Hypothalamus (tissue), 51 donors: Measurements from ENCODE around the gene DYRK1B.

Experiments used
- DNase-seq, 51 donors: peaks; one replicate each; lab custom pipeline; 2025; lab: John Stamatoyannopoulos, UW

Gene DYRK1B

DNA sequence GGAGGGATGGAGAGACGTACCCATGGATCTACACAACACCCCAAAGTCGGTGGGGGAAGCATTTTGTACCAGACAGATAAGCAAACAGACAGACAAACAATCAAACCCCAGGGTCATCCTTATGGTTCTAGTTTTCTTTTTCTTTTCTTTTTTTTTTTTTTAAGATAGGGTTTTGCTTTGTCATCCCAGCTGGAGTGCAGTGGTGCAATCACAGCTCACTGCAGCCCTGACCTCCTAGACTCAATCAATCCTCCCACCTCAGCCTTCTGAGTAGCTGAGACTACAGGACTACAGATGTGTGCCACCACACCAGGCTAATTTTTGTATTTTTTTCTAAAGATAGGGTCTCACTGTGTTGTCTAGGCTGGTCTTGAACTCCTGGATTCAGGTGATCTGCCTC is 30.2 kb upstream of the DYRK1B start:
- DNase-seq: no peak

DNA sequence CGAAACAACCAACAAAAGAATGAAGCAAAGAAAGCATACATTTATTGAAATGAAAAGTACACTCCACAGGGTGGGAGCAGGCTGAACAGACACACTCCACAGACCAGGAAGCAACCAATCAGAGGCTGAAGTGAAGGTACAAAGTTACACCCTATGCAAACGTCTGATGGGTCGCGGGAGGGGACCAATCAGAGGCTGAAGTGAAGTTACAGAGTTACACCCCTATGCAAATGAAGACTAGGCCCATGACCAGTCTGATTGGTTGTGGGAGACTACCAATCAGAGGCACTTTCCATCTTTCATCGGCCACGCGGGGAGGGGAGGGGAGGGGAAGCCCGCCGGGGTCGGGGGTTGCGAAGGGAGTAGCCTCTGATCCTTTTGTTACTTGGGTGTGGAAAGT is 24.6 kb upstream of the DYRK1B start:
- peak in 6 of 51 donors; percentile 11 to 52 (median 27) for DNase-seq

DNA sequence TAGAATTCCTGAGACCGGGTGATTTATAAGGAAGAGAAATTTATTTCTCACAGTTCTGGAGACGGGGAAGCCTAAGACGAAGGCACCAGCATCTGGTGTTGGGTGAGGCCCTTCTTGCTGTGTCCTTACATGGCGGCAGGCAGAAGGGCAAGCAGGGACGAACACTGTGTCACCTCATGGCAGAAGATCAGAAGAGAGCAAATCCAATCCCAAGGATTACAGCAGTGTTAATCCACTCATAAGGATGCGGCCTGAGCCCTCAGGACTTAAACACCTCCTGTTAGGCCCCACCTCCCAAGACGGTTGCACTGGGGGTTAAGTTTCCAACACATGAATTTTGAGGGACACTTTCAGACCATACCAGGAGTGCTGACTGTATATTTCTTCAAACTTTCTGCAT is 18.9 kb upstream of the DYRK1B start:
- DNase-seq: no peak

DNA sequence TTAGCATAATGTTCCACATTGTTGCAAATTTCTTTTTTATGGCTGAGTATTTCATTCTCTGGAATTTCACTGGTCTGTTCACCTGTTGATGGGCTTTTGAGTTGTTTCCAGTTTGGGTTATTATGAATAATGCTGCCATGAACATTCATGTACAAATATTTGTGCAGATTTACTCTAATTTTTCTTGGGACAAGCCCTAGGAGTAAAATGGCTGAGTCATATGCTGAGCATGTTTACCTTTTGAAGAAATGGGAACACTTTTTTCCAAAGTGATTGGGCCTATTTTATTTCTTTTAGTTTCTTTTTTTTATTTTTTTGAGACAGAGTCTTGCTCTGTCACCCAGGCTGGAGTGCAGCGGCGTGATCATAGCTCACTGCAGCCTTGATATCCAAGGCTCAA is 16.9 kb upstream of the DYRK1B start:
- DNase-seq: no peak

DNA sequence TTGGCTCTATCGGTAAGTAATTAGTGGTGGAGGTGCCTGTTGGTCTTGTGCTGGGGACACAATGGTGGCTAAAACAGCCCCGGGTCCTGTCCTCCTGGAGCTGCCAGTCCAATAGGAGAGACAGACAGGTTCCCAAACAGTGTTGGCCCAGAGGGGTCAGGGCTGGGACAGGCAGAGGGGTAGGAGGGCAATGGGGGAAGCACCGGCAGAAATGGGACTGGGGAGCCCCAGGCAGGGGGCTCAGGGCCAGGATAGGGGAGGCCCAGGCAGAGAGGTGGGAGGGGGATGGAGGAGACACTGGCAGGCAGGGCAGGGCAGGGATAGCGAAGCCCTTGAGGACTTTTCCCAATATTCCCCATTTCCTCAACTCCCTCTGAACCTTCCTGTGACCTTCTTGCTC is 14.4 kb upstream of the DYRK1B start:
- DNase-seq: no peak

DNA sequence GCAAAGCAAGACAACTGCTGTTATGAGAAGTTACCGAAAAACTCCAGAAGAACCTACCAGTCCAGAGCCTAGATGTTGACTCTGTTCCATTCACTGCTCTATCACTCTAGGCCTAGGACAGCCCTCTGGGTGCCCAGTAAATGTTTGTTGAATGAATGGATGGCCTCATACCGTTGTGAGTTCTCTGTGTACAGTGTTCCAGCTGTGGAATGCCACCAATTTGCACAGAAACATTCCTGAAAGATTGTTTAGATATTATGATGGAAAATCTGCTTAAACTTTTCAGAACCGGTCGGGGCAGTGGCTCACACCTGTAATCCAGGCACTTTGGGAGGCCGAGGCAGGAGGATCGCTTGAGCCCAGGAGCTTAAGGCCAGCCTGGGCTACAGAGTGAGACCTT is 13.6 kb upstream of the DYRK1B start:
- DNase-seq: no peak

DNA sequence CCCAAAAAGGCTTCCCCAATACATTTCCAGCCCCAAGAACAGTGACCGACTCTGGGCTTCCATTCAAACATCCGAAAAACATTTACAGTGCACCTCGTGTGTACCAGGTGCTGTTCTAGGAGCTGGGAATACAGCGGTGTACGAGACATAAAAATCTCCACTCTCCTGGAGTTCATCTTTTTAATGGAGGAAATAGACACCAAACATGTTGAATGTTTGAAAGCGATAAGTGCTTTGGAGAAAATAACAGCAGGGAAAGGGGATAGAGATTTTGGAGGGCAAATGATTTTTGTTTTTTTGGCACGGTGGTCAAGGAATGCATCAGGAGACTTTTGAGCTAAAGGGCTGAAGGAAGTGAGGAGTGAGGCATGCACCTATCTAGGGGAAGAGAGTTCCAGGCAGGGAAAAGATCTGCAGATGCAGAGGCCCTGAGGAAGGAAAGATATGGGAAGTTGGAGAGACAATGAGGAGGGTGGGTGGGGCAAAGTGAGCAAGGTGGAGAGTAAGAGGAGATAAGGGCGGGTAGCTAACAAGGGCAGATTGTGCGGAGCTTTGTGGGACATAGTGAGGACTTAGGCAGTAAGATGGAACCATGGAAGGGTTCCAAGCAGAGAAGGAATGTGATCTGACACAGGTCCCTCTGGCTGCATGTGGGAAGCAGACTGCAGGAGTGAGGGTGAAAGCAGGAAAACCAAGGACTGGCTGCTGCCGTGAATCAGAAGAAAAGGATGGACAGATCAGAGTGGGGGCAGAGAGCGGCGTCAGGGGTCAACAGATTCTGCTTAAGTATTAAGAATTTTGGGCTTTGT is 12.9 kb upstream of the DYRK1B start:
- DNase-seq: no peak

DNA sequence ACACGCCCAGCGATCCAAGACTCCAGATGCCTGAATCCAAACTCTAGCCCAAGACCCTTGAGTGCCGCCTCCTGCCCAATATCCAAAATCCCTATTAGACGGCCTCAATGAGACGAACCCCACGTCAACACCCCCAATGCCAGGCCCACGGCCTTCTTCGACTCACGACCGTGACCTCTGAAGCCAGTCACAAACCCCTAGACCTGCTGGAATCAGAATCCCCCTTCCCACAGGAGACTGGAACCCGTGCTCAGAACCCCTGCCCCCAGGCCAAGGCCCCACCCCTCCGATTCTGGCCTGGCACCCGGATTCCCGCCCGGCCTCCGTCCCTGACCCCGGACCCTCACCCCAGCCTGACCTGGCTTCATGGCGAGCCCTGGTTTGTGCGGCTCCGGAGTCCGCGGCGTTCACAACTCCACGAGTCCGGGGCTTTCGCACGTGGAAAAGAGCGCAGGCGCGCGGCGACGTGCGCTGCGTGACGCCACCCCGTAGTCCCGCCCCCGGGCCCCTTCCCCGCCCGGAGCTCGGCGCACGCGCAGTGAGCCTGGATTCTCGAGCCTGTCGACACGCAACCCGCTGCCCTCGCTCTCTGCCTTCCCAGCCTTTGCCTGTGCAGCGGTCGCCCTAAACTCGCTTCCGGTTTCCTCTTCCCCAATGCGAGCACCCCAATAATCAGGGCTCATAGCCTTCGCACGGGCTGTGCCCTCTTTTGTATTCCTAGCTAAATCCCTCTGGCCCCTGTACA is 12.1 kb upstream of the DYRK1B start, which contains the start of gene FBL:
Gene FBL, minus strand, starts transcription at position 447 of the 745 bp plus-strand sequence. Its CDS starts 79 bp downstream, at position 368.
- peak; percentile 51 to 97 (median 90) for DNase-seq

DNA sequence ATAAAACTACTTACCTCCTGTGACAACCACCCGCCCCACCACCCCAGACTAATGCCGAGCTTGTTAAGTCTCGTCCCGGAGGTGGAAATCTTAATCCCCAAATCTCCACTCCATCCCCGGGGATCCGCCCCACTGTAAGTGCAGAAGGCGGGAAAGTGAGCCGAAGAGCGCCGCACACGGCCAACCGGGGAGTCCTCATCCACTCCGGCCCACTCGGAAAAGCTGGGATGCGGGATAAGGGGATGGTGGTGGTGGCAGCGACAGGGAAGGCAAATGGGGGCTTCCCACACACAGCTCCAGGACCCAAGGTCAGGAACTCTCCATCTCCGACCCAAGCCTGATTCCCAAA is 11.6 kb upstream of the DYRK1B start:
- DNase-seq: peak in 3 of 51 donors; percentile 4 to 31 (median 19)

DNA sequence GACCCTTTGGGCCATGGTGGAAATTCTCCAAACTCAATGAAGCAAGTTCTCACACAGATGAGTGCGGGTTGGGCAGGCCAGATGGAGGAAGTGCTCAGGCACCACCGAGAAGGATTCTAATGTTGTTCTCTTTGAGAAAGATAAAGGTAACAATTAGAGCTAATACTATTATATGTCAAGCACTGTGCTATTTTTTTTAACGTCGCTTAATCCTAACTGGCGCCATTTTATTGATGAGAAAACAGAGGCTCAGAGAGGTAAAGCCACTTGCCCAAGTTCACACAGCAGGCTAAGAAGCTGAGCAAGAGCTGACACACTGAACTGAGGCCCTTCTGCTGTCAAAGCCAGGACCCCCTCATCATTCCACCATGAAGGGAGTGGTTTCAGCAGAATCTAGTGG is 11.2 kb upstream of the DYRK1B start:
- no peak for DNase-seq

DNA sequence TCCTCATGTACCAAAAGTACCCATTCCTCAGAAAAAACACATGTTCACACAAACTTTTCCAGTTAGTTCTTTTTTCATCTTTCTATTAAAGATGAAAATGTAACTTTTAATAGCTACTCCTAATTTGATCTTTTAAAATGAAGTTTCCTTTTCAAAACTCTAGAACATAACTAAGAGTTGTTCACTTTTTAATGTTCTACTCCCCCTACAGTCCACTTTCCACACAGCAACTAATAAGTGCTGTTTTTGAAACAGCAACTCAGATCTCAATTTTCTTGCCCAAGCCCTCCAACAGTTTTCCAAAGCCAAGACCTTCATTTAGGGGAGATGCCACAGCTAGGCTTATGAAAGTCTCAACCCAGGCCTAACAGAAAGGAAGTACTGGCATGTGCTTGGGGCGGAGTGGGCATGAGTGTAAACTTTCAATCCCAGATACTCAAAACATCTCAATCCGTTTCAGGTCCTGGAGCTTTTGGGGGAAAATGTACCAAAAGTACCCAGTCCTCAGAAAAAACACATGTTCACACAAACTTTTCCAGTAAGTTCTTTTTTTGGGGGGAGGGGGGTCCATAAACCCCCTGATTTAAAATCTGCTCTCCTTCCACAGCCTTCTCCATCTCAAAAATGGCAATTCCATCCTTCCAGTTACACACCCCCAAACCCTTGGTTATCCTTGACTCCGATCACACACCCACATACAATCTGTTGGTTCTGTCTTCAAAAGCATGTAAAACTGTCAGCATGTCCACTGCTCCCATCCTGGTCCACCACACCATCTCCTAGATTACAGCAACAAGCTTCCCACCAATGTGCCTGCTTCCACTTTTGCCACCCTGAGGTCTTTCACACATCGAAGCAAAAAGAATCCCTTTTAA is 10.2 kb upstream of the DYRK1B start:
- peak in 1 of 51 donors; percentile 1 for DNase-seq

DNA sequence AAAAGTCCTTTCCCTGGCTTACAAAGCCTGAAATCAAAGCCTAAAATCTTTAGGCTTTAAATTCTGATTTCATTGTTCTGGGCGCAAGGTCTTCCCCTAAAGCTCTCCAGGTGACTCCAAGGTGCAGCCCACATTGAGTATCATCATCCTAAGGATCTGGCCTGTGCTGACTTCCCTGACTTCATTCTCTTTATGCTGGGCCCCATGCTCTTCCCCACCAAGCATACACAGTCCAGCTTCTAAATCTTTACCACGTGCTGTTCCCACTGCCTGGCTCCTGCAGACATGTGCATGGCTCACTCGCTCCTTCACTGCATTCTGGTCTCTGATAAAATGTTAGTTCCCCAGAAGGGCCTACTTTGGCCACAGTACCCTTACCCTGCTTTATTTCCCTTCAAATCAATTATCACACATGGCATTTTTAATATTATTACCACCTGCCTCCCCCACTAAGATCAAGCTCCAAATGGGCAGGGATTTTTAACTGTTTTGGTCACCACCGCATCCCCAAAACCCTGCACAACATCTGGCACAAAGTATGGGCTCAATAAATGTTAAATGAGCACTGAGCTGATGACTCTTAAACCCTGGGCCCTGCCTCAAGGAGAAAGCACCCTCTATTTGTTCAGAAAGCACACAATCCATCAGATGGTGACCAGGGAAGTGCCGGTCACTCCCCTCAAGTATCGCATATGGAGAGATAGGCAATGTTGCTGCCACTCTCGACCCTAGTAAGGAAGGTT is 8.9 kb upstream of the DYRK1B start:
- DNase-seq: no peak

DNA sequence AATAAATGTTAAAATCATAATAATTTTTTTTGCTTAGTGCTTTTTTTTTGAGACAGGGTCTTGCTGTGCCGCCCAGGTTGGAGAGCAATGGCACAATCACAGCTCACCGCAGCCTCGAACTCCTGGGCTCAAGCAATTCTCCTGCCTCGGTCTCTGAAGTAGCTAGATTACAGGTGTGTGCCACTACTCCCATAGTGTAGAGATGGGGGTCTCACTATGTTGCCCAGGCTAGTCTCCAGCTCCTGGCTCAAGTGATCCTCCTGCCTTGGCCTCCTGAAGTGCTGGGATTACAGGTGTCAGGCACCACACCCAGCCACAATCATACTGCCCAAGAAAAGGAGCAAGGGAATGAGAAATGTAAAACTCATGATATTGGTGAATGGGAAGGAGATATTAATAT is 7.1 kb upstream of the DYRK1B start:
- DNase-seq: no peak

DNA sequence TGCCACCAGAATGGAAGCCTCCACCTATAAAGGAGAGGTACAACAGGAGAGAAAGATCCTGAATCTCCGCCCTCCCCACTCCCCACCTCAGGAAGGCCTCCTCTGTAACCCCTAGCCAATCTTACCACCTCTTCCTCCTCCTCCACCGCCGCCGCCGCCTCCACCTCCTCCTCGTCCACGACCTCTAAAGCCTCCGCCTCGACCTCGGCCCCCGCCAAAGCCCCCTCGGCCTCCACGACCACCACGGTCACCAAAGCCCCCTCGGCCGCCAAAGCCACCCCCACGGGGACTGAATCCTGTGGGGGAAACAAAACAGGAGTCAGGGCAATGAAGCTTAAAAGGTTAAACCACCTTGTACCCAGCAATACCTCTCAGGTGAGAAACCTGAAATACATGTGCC is 6.5 kb upstream of the DYRK1B start:
- no peak for DNase-seq

DNA sequence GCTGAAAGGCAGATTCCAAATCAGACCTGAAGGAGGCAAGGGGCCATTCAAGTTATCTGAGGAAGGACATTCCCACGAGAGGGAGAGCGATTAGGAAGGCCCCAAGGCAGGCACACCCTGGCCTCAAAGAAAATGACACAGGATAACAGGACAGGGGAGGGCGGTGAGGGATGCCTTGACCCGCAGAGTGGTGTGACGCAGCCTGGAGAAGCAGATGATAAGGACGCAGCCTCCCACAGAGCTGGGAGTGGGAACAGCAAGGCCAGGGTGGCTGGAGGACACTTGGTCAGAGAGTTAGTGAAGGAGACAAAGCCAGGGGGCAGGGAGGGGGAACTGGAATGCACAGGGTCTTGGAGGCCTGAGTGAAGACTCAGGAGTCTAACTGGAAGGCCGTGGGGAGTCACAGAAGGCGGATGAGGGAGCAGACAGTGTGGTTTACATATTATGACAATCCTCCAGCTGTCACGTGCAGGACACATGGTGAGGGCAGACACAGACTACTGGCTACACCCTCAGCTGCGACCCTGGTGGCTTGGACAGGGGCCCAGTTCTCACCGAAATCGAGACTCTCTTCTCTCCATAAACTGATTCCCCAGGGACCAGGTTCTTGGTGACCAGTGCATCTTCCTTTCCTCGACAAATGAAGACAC is 5.8 kb upstream of the DYRK1B start:
- DNase-seq: no peak

DNA sequence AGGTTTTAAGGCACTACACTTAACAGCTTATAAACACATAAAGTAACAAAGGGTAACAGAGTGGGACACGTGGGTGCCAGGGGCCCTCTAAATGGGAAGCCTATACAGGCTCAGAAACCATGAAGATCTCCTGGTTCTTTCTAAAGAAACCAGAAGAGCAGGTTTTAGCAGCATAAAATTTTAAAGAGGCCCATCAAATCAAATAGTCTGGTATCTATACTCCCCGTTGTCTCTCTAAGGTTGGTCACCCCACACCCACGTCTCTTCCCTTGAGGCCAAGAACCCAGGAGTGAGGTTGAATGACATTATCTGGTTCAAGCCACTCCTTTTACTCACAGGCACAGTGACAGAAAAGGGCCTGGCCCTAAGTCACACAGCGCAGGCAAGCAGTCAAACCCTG is 4.6 kb upstream of the DYRK1B start:
- DNase-seq: no peak

DNA sequence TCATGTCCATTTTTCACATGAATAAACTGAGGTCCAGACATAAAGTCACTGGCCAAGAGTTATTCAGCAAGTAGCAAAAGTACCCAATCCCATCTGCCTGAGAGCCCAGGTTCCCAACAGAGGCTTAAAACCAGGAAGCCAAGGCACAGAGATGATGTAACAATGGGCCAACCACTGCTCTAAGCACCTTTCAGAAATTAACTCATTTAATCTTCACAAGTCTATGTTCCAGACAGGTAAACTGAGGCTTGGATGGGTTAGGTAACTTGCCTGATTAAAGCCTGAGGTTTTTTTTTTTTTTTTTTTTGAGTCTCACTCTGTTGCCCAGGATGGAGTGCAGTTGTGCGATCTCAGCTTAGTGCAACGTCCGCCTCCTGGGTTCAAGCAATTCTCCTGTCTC is 4.0 kb upstream of the DYRK1B start:
- no peak for DNase-seq

DNA sequence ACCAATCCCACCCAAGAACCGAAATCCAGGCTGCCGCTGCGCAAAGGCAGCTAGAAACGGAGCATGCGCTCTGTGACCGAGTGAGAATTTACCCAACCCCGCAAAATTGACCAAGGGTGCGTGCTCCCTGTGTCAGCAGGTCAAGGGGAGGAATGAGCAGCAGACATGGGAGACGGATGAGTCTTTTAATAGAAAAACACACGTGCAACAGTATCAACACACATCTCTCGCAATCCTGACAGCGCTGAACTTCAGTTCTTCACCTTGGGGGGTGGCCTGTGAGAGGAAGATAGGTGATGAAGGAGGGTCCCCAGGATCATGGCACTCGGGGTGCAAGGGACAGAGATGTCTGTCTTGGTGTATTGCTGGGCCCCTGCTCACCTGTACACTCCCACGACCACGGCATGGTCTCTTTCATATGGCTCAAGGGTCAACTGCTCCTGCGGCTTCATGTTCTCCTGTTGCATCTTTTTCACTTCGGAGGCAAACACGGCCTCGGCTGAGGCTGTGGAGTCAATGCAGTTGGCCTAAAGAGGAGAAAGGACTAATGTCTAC is 402 bp upstream of the DYRK1B start:
- DNase-seq: peak in 3 of 51 donors; percentile 38 to 45 (median 39)

DNA sequence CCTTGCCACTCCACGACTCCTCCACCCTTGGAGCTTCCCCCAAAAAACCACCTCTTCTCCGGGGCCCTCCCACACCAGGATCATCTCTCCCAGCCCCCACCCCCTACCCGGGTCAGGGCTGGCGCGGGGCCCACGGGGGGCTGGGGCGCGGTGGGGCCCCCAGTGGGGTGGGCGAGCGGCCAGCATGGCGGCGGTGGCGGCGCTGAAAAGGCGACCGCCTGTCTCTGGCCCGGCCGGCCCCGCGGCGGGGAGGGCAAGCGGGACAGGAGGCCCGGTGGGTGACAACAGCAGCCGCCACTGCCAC is 850 bp downstream of the DYRK1B start:
- DNase-seq: no peak
